CD14-positive monocyte (primary cell): Measurements from ENCODE around the gene FGF14. TPM values are rescaled to one million over a fixed set of nuclear protein-coding genes. Genes with fewer than 3 reads are reported as not detected.

Source experiments
- DNase-seq, 3 donors: peaks; one replicate each; pipeline ENCODE4 v3.0.0-alpha.2; 2011 to 2022
- H2AFZ ChIP-seq: 2 replicates; pipeline ENCODE4 v1.6.0; 2012; ENCODE audit warnings: mild to moderate bottlenecking, low read depth, low read length, inconsistent platforms; ENCODE audit not compliant: insufficient read depth, poor library complexity, severe bottlenecking
- H3K27ac ChIP-seq, 2 donors: 1 replicate in 1 of 2; 2 replicates in 1 of 2; pipeline ENCODE4 v1.5.1; 2012 to 2013; ENCODE audit warnings: low read length in 2 of 2, control low read depth in 1 of 2, inconsistent platforms in 1 of 2, low read depth in 1 of 2, mild to moderate bottlenecking in 1 of 2
- H3K27me3 ChIP-seq, 2 donors: one replicate each; pipeline versions ENCODE4 v1.6.0 to v1.6.1; 2011 to 2013; ENCODE audit warnings: low read length in 2 of 2; ENCODE audit not compliant: control insufficient read depth in 2 of 2, insufficient read depth in 2 of 2
- H3K36me3 ChIP-seq, 2 donors: replicated peaks in 1 of 2; 1 replicate in 1 of 2; 2 replicates in 1 of 2; pipeline versions ENCODE4 v1.5.1 to v1.6.1; 2012 to 2013; ENCODE audit warnings: low read length in 2 of 2, control low read depth in 1 of 2, inconsistent platforms in 1 of 2, mild to moderate bottlenecking in 1 of 2; ENCODE audit not compliant: insufficient read depth in 2 of 2, control insufficient read depth in 1 of 2
- H3K4me1 ChIP-seq, 2 donors: 1 replicate in 1 of 2; 2 replicates in 1 of 2; pipeline versions ENCODE4 v1.5.1 to v1.6.1; 2012 to 2013; ENCODE audit warnings: low read length in 2 of 2, control low read depth in 1 of 2, inconsistent platforms in 1 of 2, mild to moderate bottlenecking in 1 of 2, moderate library complexity in 1 of 2; ENCODE audit not compliant: insufficient read depth in 2 of 2, control insufficient read depth in 1 of 2
- H3K4me2 ChIP-seq: replicated peaks from 2 replicates; pipeline ENCODE3; 2012; ENCODE audit warnings: low read length, moderate library complexity, mild to moderate bottlenecking; ENCODE audit not compliant: poor library complexity, severe bottlenecking; ENCODE audit errors: extremely low read depth
- H3K4me3 ChIP-seq, 3 experiments: fragments of 200-600 bp in 1 of 3; sonication (generic) in 1 of 3; replicated peaks in 1 of 3; 1 replicate in 2 of 3; 2 replicates in 1 of 3; pipeline ENCODE4 v1.5.1; 2011 to 2013; ENCODE audit warnings: low read length in 3 of 3, mild to moderate bottlenecking in 3 of 3, control low read depth in 2 of 3, low read depth in 2 of 3, inconsistent platforms in 1 of 3, moderate library complexity in 1 of 3
- H3K79me2 ChIP-seq: 2 replicates; pipeline ENCODE4 v1.6.0; 2012; ENCODE audit warnings: mild to moderate bottlenecking, control low read depth, inconsistent platforms, low read length, moderate library complexity; ENCODE audit not compliant: insufficient read depth
- H3K9ac ChIP-seq: 2 replicates; pipeline ENCODE4 v1.6.0; 2017; ENCODE audit warnings: low read length, mild to moderate bottlenecking; ENCODE audit not compliant: insufficient read depth, poor library complexity, severe bottlenecking
- H3K9me3 ChIP-seq, 2 donors: replicated peaks in 1 of 2; 1 replicate in 1 of 2; 2 replicates in 1 of 2; pipeline versions ENCODE4 v1.5.1 to v1.6.1; 2012 to 2013; ENCODE audit warnings: low read length in 2 of 2, control low read depth in 1 of 2; ENCODE audit not compliant: control insufficient read depth in 1 of 2, insufficient read depth in 1 of 2
- H4K20me1 ChIP-seq: 2 replicates; pipeline ENCODE4 v1.6.0; 2012; ENCODE audit warnings: mild to moderate bottlenecking, low read length, control low read depth, moderate library complexity; ENCODE audit not compliant: insufficient read depth
- H3K27ac Mint-ChIP-seq, 7 donors: one replicate each; pipeline ENCODE4 v1.8.0; 2020; ENCODE audit warnings: mild to moderate bottlenecking in 7 of 7, mixed read lengths in 7 of 7, moderate library complexity in 6 of 7, inconsistent platforms in 2 of 7
- H3K27me3 Mint-ChIP-seq, 3 donors: one replicate each; pipeline ENCODE4 v1.8.0; 2021 to 2022; ENCODE audit warnings: low read depth in 3 of 3, mild to moderate bottlenecking in 3 of 3, mixed read lengths in 3 of 3, moderate library complexity in 3 of 3, inconsistent platforms in 1 of 3
- H3K36me3 Mint-ChIP-seq, 2 donors: one replicate each; pipeline ENCODE4 v1.8.0; 2020; ENCODE audit warnings: mixed read lengths in 2 of 2, inconsistent platforms in 1 of 2, mild to moderate bottlenecking in 1 of 2
- H3K4me1 Mint-ChIP-seq: one replicate; pipeline ENCODE4 v1.8.0; 2020; ENCODE audit warnings: mild to moderate bottlenecking, mixed read lengths
- H3K4me3 Mint-ChIP-seq, 2 donors: one replicate each; pipeline ENCODE4 v1.8.0; 2020; ENCODE audit warnings: mild to moderate bottlenecking in 2 of 2, mixed read lengths in 2 of 2, moderate library complexity in 1 of 2
- H3K9me3 Mint-ChIP-seq, 7 donors: one replicate each; pipeline ENCODE4 v1.8.0; 2020 to 2022; ENCODE audit warnings: mixed read lengths in 7 of 7, mild to moderate bottlenecking in 6 of 7, moderate library complexity in 6 of 7, inconsistent platforms in 2 of 7
- CTCF ChIP-seq: fragments of 200-600 bp; IDR thresholded peaks from one replicate; pipeline ENCODE4 v1.8.0; 2022; ENCODE audit warnings: antibody characterized with exemption, mild to moderate bottlenecking
- WGBS: methylation state at CpG from one replicate; pipeline ENCODE4 v1.1.5; 2013; ENCODE audit warnings: missing lambda C conversion rate; ENCODE audit not compliant: insufficient coverage; 5-methylcytosine and 5-hydroxymethylcytosine counted together
- intact Hi-C, 2 donors: fragments of 100-400 bp; cut with micrococcal nuclease; formaldehyde crosslinking; loops; one replicate each; pipeline versions ENCODE4 v1.15.0 to v1.15.1; 2023
- polyA plus RNA-seq, 3 donors: library from polyadenylated mRNA; depleted of rRNA in 1 of 3; unstranded in 2 of 3; stranded (reverse) in 1 of 3; fragments of 300-500 nt in 2 of 3; fragments of >200 nt in 1 of 3; fragmentation: Illumina TruSeq in 2 of 3; gene quantifications; 1 replicate in 2 of 3; 2 replicates in 1 of 3; pipeline ENCODE4 v1.2.3, GENCODE V29; 2012 to 2021

FGF14 gene
- polyA plus RNA-seq, 3 donors: not detected

- Mint-ChIP-seq H3K36me3 (peaks cover 0 to 3% of the 10 kb centered on the region in 2 donors), H3K4me1 (peaks cover 22% of the 10 kb centered on the region), H3K27me3 (peaks cover 37 to 52% (median 43%) of the 10 kb centered on the region in 3 donors), H3K27ac (no peak overlapping the region), H3K4me3 (no peak overlapping the region), H3K9me3 (peaks cover 0 to 10% (median 0%) of the 10 kb centered on the region in 7 donors)
- no CpG with 5 or more reads among the region's 2 CpGs for WGBS
- H3K4me3 ChIP-seq: no peak overlapping the region
- H3K27ac ChIP-seq: no peak overlapping the region
- no peaks in the 10 kb centered on the region for H3K36me3 ChIP-seq
- H3K4me2 ChIP-seq: no peak overlapping the region
- intact Hi-C loops: no loop called here
- H3K9me3 ChIP-seq: peaks cover 0 to 11% of the 10 kb centered on the region in 2 donors
- DNase-seq: no peak
- TF ChIP-seq CTCF: no peak
- peaks cover 28 to 49% of the 10 kb centered on the region in 2 donors for H3K27me3 ChIP-seq
- no peaks in the 10 kb centered on the region for H4K20me1 ChIP-seq
- no peaks in the 10 kb centered on the region for H3K79me2 ChIP-seq
- H2AFZ ChIP-seq: no peak overlapping the region
- peaks cover 17 to 19% of the 10 kb centered on the region in 2 donors for H3K4me1 ChIP-seq
- H3K9ac ChIP-seq: no peak overlapping the region
These were observed 5.9 kb downstream of the FGF14 start for GRCh38 chr13:102395939-102396338.

GRCh38 chr13:102395174-102395573 is 6.7 kb downstream of the FGF14 start:
- Mint-ChIP-seq H3K9me3 (peaks cover 0 to 6% (median 0%) of the 10 kb centered on the region in 7 donors), H3K36me3 (no peaks in the 10 kb centered on the region), H3K4me1 (peaks cover 16% of the 10 kb centered on the region), H3K4me3 (peak overlapping the region; percentile 83 to 91), H3K27ac (peak overlapping the region in 1 of 7 donors; percentile 75), H3K27me3 (peaks cover 29 to 44% (median 35%) of the 10 kb centered on the region in 3 donors)
- Histone ChIP-seq H2AFZ (peak overlapping the region; percentile 96), H4K20me1 (no peaks in the 10 kb centered on the region), H3K4me1 (peaks cover 13 to 14% of the 10 kb centered on the region in 2 donors), H3K27ac (no peak overlapping the region), H3K79me2 (no peaks in the 10 kb centered on the region), H3K4me3 (peak overlapping the region in 1 of 3 experiments; percentile 89), H3K36me3 (no peaks in the 10 kb centered on the region), H3K9me3 (peaks cover 0 to 8% of the 10 kb centered on the region in 2 donors), H3K27me3 (peaks cover 28 to 41% of the 10 kb centered on the region in 2 donors), H3K9ac (no peak overlapping the region), H3K4me2 (peak overlapping the region; percentile 91)
- DNase-seq: no peak
- WGBS: 96% methylated on average over 6 of the region's 10 CpGs
- TF ChIP-seq CTCF: no peak
- intact Hi-C loops: no loop called here
